A549 (cell line): ENCODE results near the gene THADA. TPM values are rescaled to one million over a fixed set of nuclear protein-coding genes. Genes with fewer than 3 reads are reported as not detected.

Experiments used
- ATAC-seq, 2 experiments: fragments of 200-7000 bp in 1 of 2; fragments of >200 bp in 1 of 2; cut with Nextera tagmentation in 1 of 2; cut with Tn5 transposase in 1 of 2; 3 replicates each; pipeline versions ENCODE4 v1.8.0 to v1.9.1; 2018 to 2020; ENCODE audit warnings: mild to moderate bottlenecking in 1 of 2, moderate library complexity in 1 of 2
- CTCF ChIA-PET: fragments of 300-600 bp; sonication (Branson Sonifier 250); formaldehyde crosslinking; extraction: SDS; loops from one replicate; lab custom pipeline; 2021; ENCODE audit warnings: antibody characterized with exemption, inconsistent platforms; lab: Yijun Ruan, JAX
- POLR2A ChIA-PET: fragments of 350-600 bp; formaldehyde crosslinking; extraction: SDS; loops from one replicate; lab custom pipeline; 2021; ENCODE audit warnings: antibody characterized with exemption, inconsistent platforms; lab: Yijun Ruan, JAX
- DNase-seq, 2 experiments: peaks; one replicate each; pipeline versions ENCODE4 v3.0.0 to v3.0.0-alpha.2; 2011 to 2016; ENCODE audit warnings: low read depth in 1 of 2, low spot score in 1 of 2
- FAIRE-seq: peaks from 2 replicates; lab custom pipeline; 2011; peaks lifted over from hg19 to GRCh38; lab: Jason Lieb, UNC
- H3K27ac ChIP-seq, 2 experiments: fragments of >200 bp; sonication (Bioruptor Twin); formaldehyde crosslinking; 3 replicates each; pipeline ENCODE4 v1.5.1; 2016 to 2017
- H3K4me1 ChIP-seq: fragments of >200 bp; sonication (Bioruptor Twin); formaldehyde crosslinking; 3 replicates; pipeline ENCODE4 v1.6.1; 2016
- H3K4me2 ChIP-seq: fragments of >200 bp; sonication (Bioruptor Twin); formaldehyde crosslinking; 3 replicates; pipeline ENCODE4 v1.6.1; 2016
- H3K4me3 ChIP-seq: fragments of >200 bp; sonication (Bioruptor Twin); formaldehyde crosslinking; 3 replicates; pipeline ENCODE4 v1.5.1; 2016
- H3K9me3 ChIP-seq: fragments of >200 bp; sonication (Bioruptor Twin); formaldehyde crosslinking; 3 replicates; pipeline ENCODE4 v1.6.1; 2016
- BCL3 ChIP-seq: fragments of >200 bp; sonication (Bioruptor Twin); formaldehyde crosslinking; IDR thresholded peaks from 3 replicates; pipeline ENCODE4 v1.6.1; 2016
- CBX2 ChIP-seq: fragments of 200-600 bp; sonication (generic); IDR thresholded peaks from 2 replicates; pipeline ENCODE4 v1.6.1; 2016; ENCODE audit warnings: low read depth, mild to moderate bottlenecking, borderline replicate concordance
- CBX8 ChIP-seq: fragments of 200-600 bp; sonication (generic); IDR thresholded peaks from 2 replicates; pipeline ENCODE4 v1.6.1; 2016
- E2F6 ChIP-seq: IDR thresholded peaks from 2 replicates; pipeline ENCODE4 v1.6.1; 2012; ENCODE audit warnings: low read depth, borderline replicate concordance
- EHF ChIP-seq: fragments of 250-450 bp; sonication (Bioruptor Pico); IDR thresholded peaks from 2 replicates; pipeline ENCODE4 v1.5.0; 2020; ENCODE audit warnings: mild to moderate bottlenecking
- EP300 ChIP-seq, 2 experiments: fragments of >200 bp; sonication (Bioruptor Twin); formaldehyde crosslinking; IDR thresholded peaks; 2 replicates in 1 of 2; 3 replicates in 1 of 2; pipeline ENCODE4 v1.6.1; 2016 to 2017
- FOXS1 ChIP-seq: fragments of 250-450 bp; sonication (Bioruptor Pico); IDR thresholded peaks from 2 replicates; pipeline ENCODE4 v1.5.0; 2020; ENCODE audit warnings: mild to moderate bottlenecking, moderate library complexity
- GATA3 ChIP-seq: IDR thresholded peaks from 2 replicates; pipeline ENCODE4 v1.6.1; 2012; ENCODE audit warnings: borderline replicate concordance
- HDAC2 ChIP-seq: fragments of 200-600 bp; sonication (generic); IDR thresholded peaks from 2 replicates; pipeline ENCODE4 v1.6.1; 2016
- HEYL ChIP-seq: fragments of 250-450 bp; sonication (Bioruptor Pico); IDR thresholded peaks from 2 replicates; pipeline ENCODE4 v1.8.0; 2021; ENCODE audit warnings: mild to moderate bottlenecking, moderate library complexity
- HOXA7 ChIP-seq: fragments of 250-450 bp; sonication (Bioruptor Pico); IDR thresholded peaks from 2 replicates; pipeline ENCODE4 v1.5.0; 2020; ENCODE audit warnings: mild to moderate bottlenecking, moderate library complexity
- KDM5A ChIP-seq: fragments of 200-600 bp; sonication (generic); IDR thresholded peaks from 2 replicates; pipeline ENCODE4 v1.6.1; 2016; ENCODE audit warnings: antibody characterized with exemption, mild to moderate bottlenecking
- MAFK ChIP-seq: fragments of 450-650 bp; IDR thresholded peaks from 2 replicates; pipeline ENCODE4 v1.6.1; 2014; ENCODE audit not compliant: partially characterized antibody
- MYC ChIP-seq: IDR thresholded peaks from 2 replicates; pipeline ENCODE4 v1.6.1; 2012; ENCODE audit warnings: mild to moderate bottlenecking, inconsistent platforms, low read length, improper control_type of control experiment, borderline replicate concordance
- NFE2L2 ChIP-seq: fragments of 150-350 bp; conservative IDR thresholded peaks from 2 replicates; pipeline ENCODE4 v1.6.1; 2014; ENCODE audit warnings: low read length
- PHF8 ChIP-seq: fragments of 200-600 bp; sonication (generic); IDR thresholded peaks from 2 replicates; pipeline ENCODE4 v1.6.1; 2016; ENCODE audit warnings: low read depth, mild to moderate bottlenecking, antibody characterized with exemption, moderate library complexity, borderline replicate concordance
- RARB ChIP-seq: fragments of 250-450 bp; sonication (Bioruptor Pico); IDR thresholded peaks from 2 replicates; pipeline ENCODE4 v1.8.0; 2021; ENCODE audit warnings: mild to moderate bottlenecking, moderate library complexity
- TFCP2L1 ChIP-seq: fragments of 250-450 bp; sonication (Bioruptor Pico); IDR thresholded peaks from 2 replicates; pipeline ENCODE4 v1.5.0; 2021; ENCODE audit warnings: mild to moderate bottlenecking
- TP53 ChIP-seq: fragments of 250-450 bp; sonication (Bioruptor Pico); IDR thresholded peaks from 2 replicates; pipeline ENCODE4 v1.5.0; 2021; ENCODE audit warnings: mild to moderate bottlenecking, moderate library complexity
- ZC3H11A ChIP-seq: fragments of 450-650 bp; IDR thresholded peaks from 2 replicates; pipeline ENCODE4 v1.6.1; 2014; ENCODE audit warnings: antibody characterized with exemption, mild to moderate bottlenecking
- WGBS: methylation state at CpG from one replicate; pipeline ENCODE4 v1.1.6; 2017; ENCODE audit errors: missing lambda C conversion rate; 5-methylcytosine and 5-hydroxymethylcytosine counted together
- polyA plus RNA-seq, 4 experiments: library from polyadenylated mRNA; depleted of rRNA in 3 of 4; stranded (reverse); fragments of >200 nt; fragmentation: RNase III in 1 of 4; extraction: RNeasy Plus Mini Kit Qiagen cat#74134 plus additional on column Dnase treatment in 1 of 4; gene quantifications; 2 replicates in 3 of 4; 3 replicates in 1 of 4; pipeline ENCODE4 v1.2.3, GENCODE V29; 2011 to 2017
- TF ChIP-seq, protein P1 (sequence below): fragments of 200-600 bp; sonication (generic); IDR thresholded peaks from 2 replicates; pipeline ENCODE4 v1.6.1; 2016; ENCODE audit warnings: antibody characterized with exemption, mild to moderate bottlenecking, moderate library complexity
- TF ChIP-seq, protein P2 (sequence below): fragments of 250-450 bp; sonication (Bioruptor Pico); IDR thresholded peaks from 2 replicates; pipeline ENCODE4 v1.5.0; 2021; ENCODE audit warnings: mild to moderate bottlenecking, moderate library complexity, borderline replicate concordance
- TF ChIP-seq, protein P3 (sequence below): fragments of >200 bp; sonication (Bioruptor Twin); formaldehyde crosslinking; IDR thresholded peaks from 3 replicates; pipeline ENCODE4 v1.5.1; 2016
- TF ChIP-seq, protein P4 (sequence below): fragments of 450-650 bp; IDR thresholded peaks from 2 replicates; pipeline ENCODE4 v1.6.1; 2014; ENCODE audit warnings: antibody characterized with exemption

Gene THADA
- polyA plus RNA-seq, 2 of the 4 experiments (the other 2 are of a cell fraction) = 21.8 to 37.9 TPM

- no peak for FAIRE-seq
- Histone ChIP-seq H3K4me3 (no peak overlapping the region), H3K27ac (no peak overlapping the region), H3K9me3 (no peaks in the 10 kb centered on the region), H3K4me1 (peaks cover 29% of the 10 kb centered on the region), H3K4me2 (no peak overlapping the region)
- DNase-seq = no peak
- 94% methylated on average over 8 of the region's 8 CpGs for WGBS
- TF ChIP-seq CBX2 (no peak), ZC3H11A (no peak), NFE2L2 (no peak), MAFK (no peak), HOXA7 (no peak), FOXS1 (CRISPR knock-in tag) (no peak)
- ChIA-PET CTCF (interaction anchor here (0.6 to 4.3 kb wide), 8 partner anchors 11 to 646 kb away, joined by 3 to 26 read pairs (median 3); no protein-coding TSS in a partner anchor), POLR2A (no interaction called here)
- no peak for ATAC-seq
Measured at GRCh38 chr2:43473767-43474166, 122.1 kb downstream of the THADA start.

- ChIA-PET CTCF (interaction anchor here (0.9 to 4.3 kb wide), 6 partner anchors 12 to 499 kb away, joined by 3 to 26 read pairs (median 3); no protein-coding TSS in a partner anchor), POLR2A (no interaction called here)
- no peak for DNase-seq
- WGBS = 82% methylated on average over 3 of the region's 3 CpGs
- TF ChIP-seq HEYL (CRISPR knock-in tag) (no peak), KDM5A (no peak), HDAC2 (no peak), EHF (CRISPR knock-in tag) (no peak), TFCP2L1 (no peak), NFE2L2 (no peak), GATA3 (no peak), TP53 (CRISPR knock-in tag) (no peak)
- TF ChIP-seq, protein P1, sequence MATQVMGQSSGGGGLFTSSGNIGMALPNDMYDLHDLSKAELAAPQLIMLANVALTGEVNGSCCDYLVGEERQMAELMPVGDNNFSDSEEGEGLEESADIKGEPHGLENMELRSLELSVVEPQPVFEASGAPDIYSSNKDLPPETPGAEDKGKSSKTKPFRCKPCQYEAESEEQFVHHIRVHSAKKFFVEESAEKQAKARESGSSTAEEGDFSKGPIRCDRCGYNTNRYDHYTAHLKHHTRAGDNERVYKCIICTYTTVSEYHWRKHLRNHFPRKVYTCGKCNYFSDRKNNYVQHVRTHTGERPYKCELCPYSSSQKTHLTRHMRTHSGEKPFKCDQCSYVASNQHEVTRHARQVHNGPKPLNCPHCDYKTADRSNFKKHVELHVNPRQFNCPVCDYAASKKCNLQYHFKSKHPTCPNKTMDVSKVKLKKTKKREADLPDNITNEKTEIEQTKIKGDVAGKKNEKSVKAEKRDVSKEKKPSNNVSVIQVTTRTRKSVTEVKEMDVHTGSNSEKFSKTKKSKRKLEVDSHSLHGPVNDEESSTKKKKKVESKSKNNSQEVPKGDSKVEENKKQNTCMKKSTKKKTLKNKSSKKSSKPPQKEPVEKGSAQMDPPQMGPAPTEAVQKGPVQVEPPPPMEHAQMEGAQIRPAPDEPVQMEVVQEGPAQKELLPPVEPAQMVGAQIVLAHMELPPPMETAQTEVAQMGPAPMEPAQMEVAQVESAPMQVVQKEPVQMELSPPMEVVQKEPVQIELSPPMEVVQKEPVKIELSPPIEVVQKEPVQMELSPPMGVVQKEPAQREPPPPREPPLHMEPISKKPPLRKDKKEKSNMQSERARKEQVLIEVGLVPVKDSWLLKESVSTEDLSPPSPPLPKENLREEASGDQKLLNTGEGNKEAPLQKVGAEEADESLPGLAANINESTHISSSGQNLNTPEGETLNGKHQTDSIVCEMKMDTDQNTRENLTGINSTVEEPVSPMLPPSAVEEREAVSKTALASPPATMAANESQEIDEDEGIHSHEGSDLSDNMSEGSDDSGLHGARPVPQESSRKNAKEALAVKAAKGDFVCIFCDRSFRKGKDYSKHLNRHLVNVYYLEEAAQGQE = no peak
- Histone ChIP-seq H3K4me1 (peaks cover 29% of the 10 kb centered on the region), H3K4me2 (no peak overlapping the region), H3K4me3 (no peak overlapping the region), H3K9me3 (no peaks in the 10 kb centered on the region), H3K27ac (no peak overlapping the region)
- FAIRE-seq = no peak
- no peak for ATAC-seq
Measured at GRCh38 chr2:43472527-43473194, 123.2 kb downstream of the THADA start.

DNA sequence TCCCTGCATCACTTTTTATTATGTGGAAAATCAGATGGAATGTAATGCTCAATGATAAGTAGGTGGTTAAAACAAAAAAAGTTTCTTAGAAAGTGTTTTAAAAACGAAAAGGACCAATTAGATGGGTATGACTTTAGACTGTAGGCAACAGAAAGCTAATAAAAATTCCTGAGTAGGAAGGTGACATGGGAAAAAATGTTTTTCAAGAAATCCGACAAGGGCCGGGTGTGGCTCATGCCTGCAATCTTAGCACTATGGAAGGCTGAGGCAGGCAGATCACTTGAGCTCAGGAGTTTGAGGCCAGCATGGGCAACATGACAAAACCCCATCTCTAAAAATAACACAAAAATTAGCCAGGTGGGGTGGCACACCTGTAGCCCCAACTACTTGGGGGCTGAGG lies 126.1 kb downstream of the THADA start:
- ATAC-seq = no peak
- POLR2A ChIA-PET = no interaction called here
- TF ChIP-seq CBX8 (no peak), EP300 (IDR thresholded peaks at IDR 0.05) (no peak), NFE2L2 (no peak), RARB (CRISPR knock-in tag) (no peak), GATA3 (no peak), TFCP2L1 (no peak), BCL3 (no peak), PHF8 (no peak), E2F6 (no peak), MYC (no peak)
- TF ChIP-seq, protein P2, sequence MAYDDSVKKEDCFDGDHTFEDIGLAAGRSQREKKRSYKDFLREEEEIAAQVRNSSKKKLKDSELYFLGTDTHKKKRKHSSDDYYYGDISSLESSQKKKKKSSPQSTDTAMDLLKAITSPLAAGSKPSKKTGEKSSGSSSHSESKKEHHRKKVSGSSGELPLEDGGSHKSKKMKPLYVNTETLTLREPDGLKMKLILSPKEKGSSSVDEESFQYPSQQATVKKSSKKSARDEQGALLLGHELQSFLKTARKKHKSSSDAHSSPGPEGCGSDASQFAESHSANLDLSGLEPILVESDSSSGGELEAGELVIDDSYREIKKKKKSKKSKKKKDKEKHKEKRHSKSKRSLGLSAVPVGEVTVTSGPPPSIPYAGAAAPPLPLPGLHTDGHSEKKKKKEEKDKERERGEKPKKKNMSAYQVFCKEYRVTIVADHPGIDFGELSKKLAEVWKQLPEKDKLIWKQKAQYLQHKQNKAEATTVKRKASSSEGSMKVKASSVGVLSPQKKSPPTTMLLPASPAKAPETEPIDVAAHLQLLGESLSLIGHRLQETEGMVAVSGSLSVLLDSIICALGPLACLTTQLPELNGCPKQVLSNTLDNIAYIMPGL (CRISPR knock-in tag) = no peak
- TF ChIP-seq, protein P3, sequence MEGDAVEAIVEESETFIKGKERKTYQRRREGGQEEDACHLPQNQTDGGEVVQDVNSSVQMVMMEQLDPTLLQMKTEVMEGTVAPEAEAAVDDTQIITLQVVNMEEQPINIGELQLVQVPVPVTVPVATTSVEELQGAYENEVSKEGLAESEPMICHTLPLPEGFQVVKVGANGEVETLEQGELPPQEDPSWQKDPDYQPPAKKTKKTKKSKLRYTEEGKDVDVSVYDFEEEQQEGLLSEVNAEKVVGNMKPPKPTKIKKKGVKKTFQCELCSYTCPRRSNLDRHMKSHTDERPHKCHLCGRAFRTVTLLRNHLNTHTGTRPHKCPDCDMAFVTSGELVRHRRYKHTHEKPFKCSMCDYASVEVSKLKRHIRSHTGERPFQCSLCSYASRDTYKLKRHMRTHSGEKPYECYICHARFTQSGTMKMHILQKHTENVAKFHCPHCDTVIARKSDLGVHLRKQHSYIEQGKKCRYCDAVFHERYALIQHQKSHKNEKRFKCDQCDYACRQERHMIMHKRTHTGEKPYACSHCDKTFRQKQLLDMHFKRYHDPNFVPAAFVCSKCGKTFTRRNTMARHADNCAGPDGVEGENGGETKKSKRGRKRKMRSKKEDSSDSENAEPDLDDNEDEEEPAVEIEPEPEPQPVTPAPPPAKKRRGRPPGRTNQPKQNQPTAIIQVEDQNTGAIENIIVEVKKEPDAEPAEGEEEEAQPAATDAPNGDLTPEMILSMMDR = no peak
- TF ChIP-seq, protein P4, sequence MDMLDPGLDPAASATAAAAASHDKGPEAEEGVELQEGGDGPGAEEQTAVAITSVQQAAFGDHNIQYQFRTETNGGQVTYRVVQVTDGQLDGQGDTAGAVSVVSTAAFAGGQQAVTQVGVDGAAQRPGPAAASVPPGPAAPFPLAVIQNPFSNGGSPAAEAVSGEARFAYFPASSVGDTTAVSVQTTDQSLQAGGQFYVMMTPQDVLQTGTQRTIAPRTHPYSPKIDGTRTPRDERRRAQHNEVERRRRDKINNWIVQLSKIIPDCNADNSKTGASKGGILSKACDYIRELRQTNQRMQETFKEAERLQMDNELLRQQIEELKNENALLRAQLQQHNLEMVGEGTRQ = no peak

More for the DNA sequence above, 126.1 kb downstream of the THADA start:
- 69% methylated on average over 3 of the region's 3 CpGs for WGBS
- no peak overlapping the region for H3K4me3 ChIP-seq
- no peaks in the 10 kb centered on the region for H3K9me3 ChIP-seq
- H3K4me1 ChIP-seq = peaks cover 35% of the 10 kb centered on the region
- H3K4me2 ChIP-seq = 0 out of 3 replicates have a peak overlapping the region, but pooled peaks have one; percentile 1
- no peak overlapping the region for H3K27ac ChIP-seq
- FAIRE-seq (no peak), DNase-seq (no peak)
- CTCF ChIA-PET = interaction anchor here (1.1 kb wide), 1 partner anchor 14 kb away, joined by 3 read pairs; no protein-coding TSS in a partner anchor
